Fibroblast of the aortic adventitia (primary cell): Measurements from ENCODE around the gene GALK1. TPM values are rescaled to one million over a fixed set of nuclear protein-coding genes. Genes with fewer than 3 reads are reported as not detected.

Experiments used
- DNase-seq: peaks from one replicate; pipeline ENCODE4 v3.0.0-alpha.2; 2010; ENCODE audit warnings: low read depth
- H3K4me3 ChIP-seq: 2 replicates; pipeline ENCODE4 v1.5.1; 2011; ENCODE audit warnings: low read depth, mild to moderate bottlenecking, control low read depth, low read length, moderate library complexity
- CTCF ChIP-seq: IDR thresholded peaks from 2 replicates; pipeline ENCODE4 v1.5.1; 2011; ENCODE audit warnings: mild to moderate bottlenecking, low read length, control low read depth, inconsistent platforms; ENCODE audit not compliant: insufficient read depth
- total RNA-seq: library from RNA; depleted of rRNA; stranded (reverse); fragments of >200 nt; gene quantifications from 2 replicates; pipeline ENCODE4 v1.2.3, GENCODE V29; 2012; ENCODE audit warnings: low replicate concordance

GALK1 gene
- total RNA-seq, 1 donor: 35.9 TPM

GRCh38 chr17:75777296-75777922, 12.4 kb upstream of the GALK1 start:
- peak; percentile 53 for DNase-seq
- H3K4me3 ChIP-seq: peak overlapping the region; percentile 93
- TF ChIP-seq CTCF: no peak

GRCh38 chr17:75776386-75777295, 11.6 kb upstream of the GALK1 start:
- peak overlapping the region; percentile 93 for H3K4me3 ChIP-seq
- no peak for TF ChIP-seq CTCF
- peak; percentile 40 for DNase-seq

- peak; percentile 45 for DNase-seq
- H3K4me3 ChIP-seq: no peak overlapping the region
- TF ChIP-seq CTCF: no peak
These were observed 10.1 kb upstream of the GALK1 start for GRCh38 chr17:75774991-75775668.

GRCh38 chr17:75774471-75774990, 9.5 kb upstream of the GALK1 start:
- TF ChIP-seq CTCF: no peak
- DNase-seq: no peak
- no peak overlapping the region for H3K4me3 ChIP-seq

GRCh38 chr17:75773808-75774470, 8.9 kb upstream of the GALK1 start:
- no peak for DNase-seq
- TF ChIP-seq CTCF: no peak
- no peak overlapping the region for H3K4me3 ChIP-seq

- no peak for TF ChIP-seq CTCF
- no peak for DNase-seq
- no peak overlapping the region for H3K4me3 ChIP-seq
These were observed 8.3 kb upstream of the GALK1 start for GRCh38 chr17:75773121-75773807.
